HG03571 (cell line): ENCODE data around the gene HMG20B.
"Not testable (repeated sequence)": the region's sequence is repeated elsewhere in the genome, so short reads cannot be mapped to it uniquely, and the experiment has no call there.

Experiments used
- ATAC-seq: cut with Tn5 transposase; IDR thresholded peaks from one replicate; pipeline ENCODE4 v1.9.1; 2021; ENCODE audit not compliant: unreplicated experiment

Gene HMG20B

DNA sequence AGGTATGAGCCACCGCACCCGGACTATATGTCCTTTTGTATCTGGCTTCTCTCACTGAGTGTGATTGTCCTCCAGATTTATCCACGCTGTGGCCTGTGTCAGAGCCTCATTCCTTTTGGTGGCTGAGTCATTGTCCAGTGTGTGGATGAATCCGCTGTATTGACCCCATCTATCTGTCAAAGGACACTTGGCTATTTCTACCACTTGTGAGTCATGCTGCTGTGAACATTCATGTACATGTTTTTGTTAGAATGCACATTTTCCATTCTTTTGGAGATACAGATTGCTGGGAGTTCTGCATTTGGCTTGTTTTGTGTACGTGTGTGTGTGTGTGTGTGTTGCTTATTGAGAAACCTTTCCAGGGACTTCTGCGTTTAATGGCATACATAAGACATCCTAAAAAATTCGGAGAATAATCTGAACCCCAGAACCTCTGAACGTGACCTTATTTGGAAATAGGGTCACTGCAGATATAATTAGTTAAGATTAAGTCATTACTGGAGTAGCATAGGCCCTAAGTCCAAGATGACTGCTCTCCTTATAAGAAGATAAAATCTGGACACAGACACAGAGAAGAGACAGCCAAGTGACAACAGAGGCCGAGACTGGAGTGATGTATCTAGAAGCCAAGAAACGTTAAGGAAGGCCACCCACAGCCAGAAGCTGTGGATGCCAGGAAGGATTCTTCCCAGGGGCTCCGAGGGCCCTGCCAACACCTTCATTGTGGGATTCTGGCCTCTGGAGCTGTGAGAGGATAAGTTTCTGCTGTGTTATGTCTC lies 7.6 kb downstream of the HMG20B start:
- no peak for ATAC-seq

DNA sequence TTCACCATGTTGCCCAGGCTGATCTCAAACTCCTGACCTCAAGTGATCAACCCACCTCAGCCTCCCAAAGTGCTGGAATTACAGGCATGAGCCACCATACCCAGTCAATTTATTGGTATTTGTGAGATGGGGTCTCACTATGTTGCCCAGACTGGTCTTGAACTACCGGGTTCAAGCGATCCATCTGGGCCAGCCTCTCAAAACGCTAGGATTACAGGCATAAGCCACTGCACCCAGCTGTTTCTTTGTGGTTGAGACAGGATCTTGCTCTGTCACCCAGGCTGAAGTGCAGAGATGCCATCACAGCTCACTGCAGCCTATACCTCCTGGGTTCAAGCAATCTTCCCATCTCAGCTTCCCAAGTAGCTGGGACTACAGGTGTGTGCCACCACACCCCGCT lies 9.0 kb downstream of the HMG20B start:
- not testable (repeated sequence) for ATAC-seq

GRCh38 chr19:3584036-3584802 lies 11.5 kb downstream of the HMG20B start:
- not testable (repeated sequence) for ATAC-seq

GRCh38 chr19:3585301-3586126 lies 12.8 kb downstream of the HMG20B start, which contains the start of gene GIPC3:
Gene GIPC3, plus strand, starts transcription at chr19:3585478. Its CDS starts 120 bp downstream, at chr19:3585598.
- no peak for ATAC-seq

DNA sequence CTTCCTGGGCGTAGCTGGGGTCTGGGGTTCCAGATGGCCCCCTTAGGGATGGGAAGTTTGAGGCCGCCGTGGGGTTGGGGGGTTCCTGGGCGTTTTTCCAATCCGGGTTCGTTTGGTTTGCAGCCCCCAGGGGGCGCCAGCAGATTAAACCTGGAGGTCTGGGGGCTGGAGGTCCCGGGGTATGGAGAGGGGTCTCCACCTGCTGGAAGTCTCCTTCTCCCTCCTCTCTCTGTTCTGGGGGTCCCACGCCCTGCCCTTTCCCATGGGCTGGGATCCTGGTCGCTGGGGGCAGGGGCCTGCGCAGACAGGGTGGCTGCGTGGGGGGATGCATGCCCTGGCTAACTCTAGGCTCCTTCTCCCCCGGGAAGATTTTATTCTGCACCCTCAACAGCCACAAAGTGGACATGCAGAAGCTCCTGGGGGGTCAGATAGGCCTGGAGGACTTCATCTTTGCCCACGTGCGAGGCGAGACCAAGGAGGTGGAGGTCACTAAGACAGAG lies 13.4 kb downstream of the HMG20B start:
- no peak for ATAC-seq

DNA sequence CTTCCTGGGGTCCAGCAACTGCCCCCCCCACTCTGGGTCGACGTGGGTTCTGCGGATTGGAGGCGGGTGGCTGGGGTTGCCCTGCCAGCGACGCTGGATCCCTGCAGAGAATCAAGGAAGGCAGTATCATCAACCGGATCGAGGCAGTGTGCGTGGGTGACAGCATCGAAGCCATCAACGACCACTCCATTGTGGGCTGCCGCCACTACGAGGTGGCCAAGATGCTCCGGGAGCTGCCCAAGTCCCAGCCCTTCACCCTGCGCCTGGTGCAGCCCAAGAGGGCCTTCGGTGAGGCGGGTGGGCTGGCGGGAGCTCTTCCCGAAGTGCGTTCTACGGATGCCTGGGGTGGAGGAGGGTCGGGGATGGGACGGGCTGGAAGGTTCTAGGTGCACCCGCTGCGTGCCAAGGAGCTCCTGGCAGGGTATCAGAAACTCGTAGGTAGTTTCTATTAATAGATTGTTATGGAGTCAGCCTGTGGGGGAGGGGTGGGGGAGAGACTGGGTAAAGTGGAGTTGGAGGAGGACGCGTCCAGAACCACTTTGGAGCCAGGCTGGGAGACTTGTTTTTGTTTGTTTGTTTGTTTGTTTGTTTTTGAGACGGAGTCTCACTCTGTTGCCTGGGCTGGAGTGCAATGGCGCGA lies 14.1 kb downstream of the HMG20B start:
- no peak for ATAC-seq

GRCh38 chr19:3589439-3589838 lies 16.7 kb downstream of the HMG20B start:
- no peak for ATAC-seq

GRCh38 chr19:3589949-3590348 lies 17.2 kb downstream of the HMG20B start:
- no peak for ATAC-seq

DNA sequence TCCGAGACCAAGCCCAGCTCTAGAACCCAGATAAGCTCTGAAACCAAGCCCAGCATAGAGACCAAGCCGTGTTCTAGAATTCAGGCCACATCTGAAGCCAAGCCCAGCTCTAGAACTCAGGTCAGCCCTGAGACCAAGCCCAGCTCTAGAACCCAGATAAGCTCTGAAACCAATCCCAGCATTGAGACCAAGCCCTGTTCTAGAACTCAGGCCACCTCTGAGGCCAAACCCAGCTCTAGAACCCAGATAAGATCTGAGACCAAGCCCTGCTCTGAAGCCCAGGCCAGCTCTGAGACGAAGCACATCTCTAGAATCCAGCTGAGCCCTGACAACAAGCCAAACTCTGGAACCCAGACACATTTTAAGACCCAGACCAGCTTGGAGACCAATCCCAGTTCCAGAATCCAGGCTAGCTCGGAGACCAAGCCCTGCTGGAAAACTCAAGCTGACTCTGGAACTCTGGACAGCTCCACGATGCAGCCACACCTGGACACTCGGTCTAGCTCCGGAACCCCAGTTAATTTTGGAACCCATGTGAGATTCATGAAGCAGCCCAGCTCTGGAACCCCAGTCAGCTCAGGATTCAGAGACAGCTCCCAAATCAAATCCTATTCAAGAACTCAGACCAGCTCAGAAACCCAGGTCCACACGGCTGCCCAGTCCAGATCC lies 18.4 kb downstream of the HMG20B start:
- ATAC-seq, result no peak

DNA sequence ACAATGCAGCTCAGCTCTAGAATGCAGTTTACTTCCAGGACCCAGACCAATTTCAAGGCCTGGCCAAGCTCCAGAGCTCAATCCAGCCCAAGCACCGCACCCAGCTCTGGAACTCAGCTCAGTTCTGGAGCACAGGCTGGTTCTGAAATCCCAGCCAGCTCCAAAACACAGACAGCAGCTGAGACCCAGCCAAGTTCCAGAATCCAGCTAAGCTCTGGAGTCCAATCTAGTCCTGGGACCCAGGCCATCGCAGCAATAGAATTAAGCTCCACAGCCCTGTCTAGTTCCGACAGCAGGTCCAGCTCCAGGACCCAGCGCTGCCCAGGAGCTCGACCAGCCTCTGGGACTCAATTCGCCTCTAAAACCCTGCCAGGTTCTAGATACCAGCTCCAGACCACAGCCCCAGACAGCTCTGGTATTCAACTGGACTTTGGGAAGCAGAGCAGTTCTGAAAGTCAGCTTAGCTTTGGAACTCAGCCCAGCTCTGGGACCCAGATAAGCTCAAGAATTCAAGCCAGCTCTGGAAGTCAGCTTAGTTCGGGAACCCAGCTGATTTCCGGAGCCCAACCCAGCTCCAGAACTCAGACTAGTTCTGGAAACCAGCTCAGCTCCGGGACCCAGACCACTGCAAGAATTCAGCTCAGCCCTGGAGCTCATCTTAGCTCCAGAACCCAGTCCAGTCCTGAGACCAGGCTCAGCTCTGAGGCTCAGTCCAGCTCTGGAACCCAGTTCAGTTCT lies 19.3 kb downstream of the HMG20B start:
- ATAC-seq, result no peak

GRCh38 chr19:3593156-3593555 lies 20.4 kb downstream of the HMG20B start:
- no peak for ATAC-seq

DNA sequence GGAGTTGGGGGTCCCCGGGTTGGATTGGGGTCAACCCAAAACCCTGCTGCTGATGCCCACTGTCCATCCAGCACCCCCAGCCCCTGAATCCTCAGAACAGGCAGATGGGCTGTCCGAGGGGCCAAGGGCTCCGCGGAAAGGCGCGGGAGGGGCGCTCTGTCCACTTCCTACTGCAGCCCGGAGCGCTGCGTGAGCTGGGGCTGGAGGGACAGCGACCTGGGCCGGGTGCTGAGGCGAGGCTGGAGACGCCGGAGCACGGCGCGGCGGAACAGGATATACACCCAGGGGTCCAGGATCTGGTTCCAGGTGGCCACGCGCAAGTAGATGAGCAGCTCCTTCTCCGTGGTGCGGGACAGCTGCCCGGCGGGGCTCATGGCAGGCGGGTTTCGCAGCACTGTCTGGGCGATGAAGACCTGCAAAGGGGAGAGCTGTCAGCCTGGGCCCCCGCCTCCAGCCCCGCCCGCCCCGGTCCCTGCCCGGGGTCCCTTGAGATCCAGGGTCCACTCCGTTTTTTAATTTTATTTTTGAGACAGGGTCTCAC lies 22.8 kb downstream of the HMG20B start:
- no peak for ATAC-seq

DNA sequence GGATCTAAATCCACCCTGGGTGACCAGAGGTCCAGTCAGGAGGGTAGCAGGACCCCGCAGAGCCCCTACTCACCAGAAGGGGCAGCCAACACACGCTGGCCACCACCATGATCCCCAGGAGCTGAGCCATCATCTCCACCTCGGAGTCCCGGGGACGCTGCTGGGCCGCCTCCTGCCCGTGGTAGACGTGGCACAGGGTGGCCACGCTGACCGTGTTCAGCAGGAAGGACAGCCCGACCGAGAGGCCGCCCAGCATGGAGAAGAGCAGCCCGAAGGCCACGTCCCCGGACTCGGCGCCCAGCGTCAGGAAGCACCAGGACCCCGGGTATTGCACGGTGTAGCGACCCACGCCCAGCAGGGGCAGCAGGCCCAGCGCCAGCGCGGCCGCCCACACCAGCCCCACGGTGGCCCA lies 27.0 kb downstream of the HMG20B start:
- ATAC-seq, result no peak

DNA sequence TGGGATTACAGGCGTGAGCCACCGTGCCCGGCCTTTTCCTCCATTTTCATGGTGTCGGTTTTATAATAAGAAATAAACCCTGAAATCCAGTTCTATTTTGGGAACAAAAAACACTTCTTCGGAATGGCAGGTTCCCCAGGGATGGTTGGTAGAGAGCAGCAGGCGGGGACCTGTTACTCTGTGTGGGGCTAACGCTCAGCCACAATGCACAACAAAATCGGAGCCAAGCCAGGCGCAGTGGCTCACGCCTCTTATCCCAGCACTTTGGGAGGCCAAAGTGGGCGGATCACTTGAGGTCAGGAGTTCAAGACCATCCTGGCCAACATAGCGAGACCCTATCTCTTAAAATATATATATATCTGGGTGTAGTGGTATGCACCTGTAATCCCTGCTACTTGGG lies 28.3 kb downstream of the HMG20B start:
- ATAC-seq, result no peak

- ATAC-seq, result no peak
Measured at GRCh38 chr19:3603121-3603811, 30.5 kb downstream of the HMG20B start.

DNA sequence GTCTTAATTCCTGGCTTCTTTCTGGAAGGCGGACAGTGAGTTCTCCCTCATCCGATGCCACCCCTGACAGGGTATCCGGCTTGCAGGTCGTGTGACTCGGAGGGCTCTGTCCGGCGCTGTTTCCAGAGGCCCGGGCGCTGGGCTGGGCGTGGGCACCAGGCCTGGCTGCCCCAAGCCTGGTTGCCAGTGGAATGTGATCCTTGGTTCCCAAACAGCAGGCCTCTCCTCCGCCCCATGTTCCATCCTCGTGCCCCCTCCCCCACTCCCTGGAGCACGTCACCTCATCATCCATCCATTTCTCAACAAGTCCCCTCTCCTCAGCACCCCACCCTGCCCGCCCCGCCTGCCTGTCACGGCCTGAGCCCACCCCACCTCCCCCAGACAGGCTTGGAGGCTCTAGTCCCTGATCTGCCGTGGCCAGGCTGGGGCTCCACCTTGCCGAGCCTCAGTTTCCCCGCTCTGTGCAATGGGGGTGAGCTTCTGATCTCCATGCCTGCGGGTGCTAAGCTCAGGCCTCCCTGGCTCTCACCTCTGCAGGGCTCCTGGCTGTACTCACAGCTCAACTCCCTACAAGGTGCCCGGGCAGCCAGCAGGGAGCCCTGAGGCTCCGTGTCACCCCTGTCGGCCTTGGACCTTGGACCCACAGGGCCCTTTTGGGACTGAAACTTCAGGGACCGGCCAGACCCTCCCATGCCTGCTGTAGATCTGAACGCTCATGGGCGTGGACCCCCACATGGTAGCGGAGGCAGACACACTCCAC lies 31.7 kb downstream of the HMG20B start:
- ATAC-seq, result no peak

DNA sequence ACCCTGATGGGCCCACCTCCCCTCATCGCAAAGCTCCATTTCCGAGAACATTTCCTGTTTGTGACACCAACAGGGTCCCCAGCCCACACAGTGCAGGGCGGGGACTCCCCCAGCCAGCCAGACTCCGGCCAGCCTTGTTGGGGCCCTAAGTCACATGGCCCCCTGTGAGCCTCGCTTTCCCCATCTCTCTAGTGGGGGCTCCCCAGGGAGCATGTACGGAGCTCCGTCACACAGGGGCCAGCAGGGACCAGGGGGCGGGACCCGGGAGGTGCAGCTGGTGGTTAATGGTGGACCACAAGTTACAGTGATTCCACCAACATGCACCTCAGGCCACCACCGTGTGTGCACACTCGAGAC lies 32.2 kb downstream of the HMG20B start:
- ATAC-seq, result no peak

- ATAC-seq, result no peak
Measured at GRCh38 chr19:3605361-3605760, 32.6 kb downstream of the HMG20B start.
